Gastrocnemius medialis (tissue), 4 donors: ENCODE measurements around the gene BMF. TPM values are rescaled to one million over a fixed set of nuclear protein-coding genes. Genes with fewer than 3 reads are reported as not detected.
"Not testable (repeated sequence)": the region's sequence is repeated elsewhere in the genome, so short reads cannot be mapped to it uniquely, and the experiment has no call there.

Experiments used
- ATAC-seq, 2 donors: fragments of 150-250 bp; one replicate each; pipeline ENCODE4 v1.9.1; 2016
- DNase-seq, 2 donors: peaks; one replicate each; pipeline ENCODE4 v3.0.0-alpha.2; 2019
- H3K27ac ChIP-seq, 4 donors: fragments of 200-600 bp; sonication (generic); 1 replicate in 1 of 4; 2 replicates in 3 of 4; pipeline ENCODE4 v1.5.1; 2016 to 2018; ENCODE audit warnings: mild to moderate bottlenecking in 2 of 4, moderate library complexity in 1 of 4
- H3K27me3 ChIP-seq, 3 donors: fragments of 200-600 bp; sonication (generic) in 2 of 3; 1 replicate in 1 of 3; 2 replicates in 2 of 3; pipeline versions ENCODE4 v1.5.1 to v1.6.0; 2016 to 2019; ENCODE audit warnings: mild to moderate bottlenecking in 1 of 3, moderate library complexity in 1 of 3
- H3K36me3 ChIP-seq, 2 donors: fragments of 200-600 bp; sonication (generic) in 1 of 2; one replicate each; pipeline ENCODE4 v1.5.1; 2017 to 2018
- H3K4me1 ChIP-seq, 2 donors: fragments of 200-600 bp; sonication (generic) in 1 of 2; one replicate each; pipeline ENCODE4 v1.5.1; 2016 to 2017; ENCODE audit warnings: mild to moderate bottlenecking in 2 of 2
- H3K4me3 ChIP-seq, 4 donors: fragments of 200-600 bp; sonication (generic) in 3 of 4; 1 replicate in 1 of 4; 2 replicates in 3 of 4; pipeline ENCODE4 v1.5.1; 2016 to 2019; ENCODE audit warnings: mild to moderate bottlenecking in 2 of 4
- H3K9me3 ChIP-seq, 3 donors: fragments of 200-600 bp; sonication (generic) in 2 of 3; 1 replicate in 1 of 3; 2 replicates in 2 of 3; pipeline ENCODE4 v1.5.1; 2016 to 2019
- POLR2A ChIP-seq, 2 donors: fragments of 450-650 bp; IDR thresholded peaks; one replicate each; pipeline ENCODE4 v1.6.1; 2017; ENCODE audit warnings: antibody characterized with exemption in 2 of 2, mild to moderate bottlenecking in 2 of 2, moderate library complexity in 2 of 2
- in situ Hi-C, 4 donors: fragments of 200-750 bp; cut with MboI; loops; one replicate each; pipeline versions ENCODE4 v1.15.0 to v1.8.0; 2017; ENCODE audit warnings: low sequenced_read_pairs in 4 of 4
- intact Hi-C: fragments of 100-400 bp; cut with DNase I; formaldehyde crosslinking; loops from one replicate; pipeline ENCODE4 v1.15.1; 2023; ENCODE audit warnings: low total_unique reads
- total RNA-seq, 4 donors: library from RNA; depleted of rRNA; stranded (reverse); fragments of >200 nt; gene quantifications; one replicate each; pipeline versions ENCODE4 v1.1.0 to v1.2.3, GENCODE V29; 2016
- TF ChIP-seq, protein P1 (sequence below), 5 experiments: fragments of 450-650 bp in 3 of 5; fragments of 200-600 bp in 2 of 5; sonication (generic) in 2 of 5; IDR thresholded peaks in 4 of 5; conservative IDR thresholded peaks in 1 of 5; 1 replicate in 4 of 5; 2 replicates in 1 of 5; pipeline ENCODE4 v1.5.1; 2016 to 2019; ENCODE audit warnings: antibody characterized with exemption in 5 of 5, mild to moderate bottlenecking in 3 of 5, moderate library complexity in 3 of 5

Gene BMF
- total RNA-seq, 4 donors from 2014 or later = 0.82 to 11.6 (median 3.2) TPM

GRCh38 chr15:40146037-40146436 is 37.4 kb upstream of the BMF start:
- Histone ChIP-seq H3K27me3 (no peaks in the 10 kb centered on the region), H3K4me3 (no peak overlapping the region), H3K36me3 (no peaks in the 10 kb centered on the region), H3K4me1 (peaks cover 8 to 12% of the 10 kb centered on the region in 2 donors), H3K27ac (no peak overlapping the region), H3K9me3 (no peaks in the 10 kb centered on the region)
- DNase-seq (no peak), ATAC-seq (no peak)
- no peak for TF ChIP-seq POLR2A (IDR thresholded peaks at IDR 0.05)
- TF ChIP-seq, protein P1, sequence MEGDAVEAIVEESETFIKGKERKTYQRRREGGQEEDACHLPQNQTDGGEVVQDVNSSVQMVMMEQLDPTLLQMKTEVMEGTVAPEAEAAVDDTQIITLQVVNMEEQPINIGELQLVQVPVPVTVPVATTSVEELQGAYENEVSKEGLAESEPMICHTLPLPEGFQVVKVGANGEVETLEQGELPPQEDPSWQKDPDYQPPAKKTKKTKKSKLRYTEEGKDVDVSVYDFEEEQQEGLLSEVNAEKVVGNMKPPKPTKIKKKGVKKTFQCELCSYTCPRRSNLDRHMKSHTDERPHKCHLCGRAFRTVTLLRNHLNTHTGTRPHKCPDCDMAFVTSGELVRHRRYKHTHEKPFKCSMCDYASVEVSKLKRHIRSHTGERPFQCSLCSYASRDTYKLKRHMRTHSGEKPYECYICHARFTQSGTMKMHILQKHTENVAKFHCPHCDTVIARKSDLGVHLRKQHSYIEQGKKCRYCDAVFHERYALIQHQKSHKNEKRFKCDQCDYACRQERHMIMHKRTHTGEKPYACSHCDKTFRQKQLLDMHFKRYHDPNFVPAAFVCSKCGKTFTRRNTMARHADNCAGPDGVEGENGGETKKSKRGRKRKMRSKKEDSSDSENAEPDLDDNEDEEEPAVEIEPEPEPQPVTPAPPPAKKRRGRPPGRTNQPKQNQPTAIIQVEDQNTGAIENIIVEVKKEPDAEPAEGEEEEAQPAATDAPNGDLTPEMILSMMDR (IDR thresholded peaks at IDR 0.05 in 4 of 5, conservative IDR thresholded peaks at IDR 0.05 in 1 of 5) = no peak
- intact Hi-C loops (no loop called here), in situ Hi-C loops (loop anchor here in 1 of 4 donors (25.0 kb wide), 1 partner anchor 359 kb away; the partner anchor contains the start of gene FSIP1)

DNA sequence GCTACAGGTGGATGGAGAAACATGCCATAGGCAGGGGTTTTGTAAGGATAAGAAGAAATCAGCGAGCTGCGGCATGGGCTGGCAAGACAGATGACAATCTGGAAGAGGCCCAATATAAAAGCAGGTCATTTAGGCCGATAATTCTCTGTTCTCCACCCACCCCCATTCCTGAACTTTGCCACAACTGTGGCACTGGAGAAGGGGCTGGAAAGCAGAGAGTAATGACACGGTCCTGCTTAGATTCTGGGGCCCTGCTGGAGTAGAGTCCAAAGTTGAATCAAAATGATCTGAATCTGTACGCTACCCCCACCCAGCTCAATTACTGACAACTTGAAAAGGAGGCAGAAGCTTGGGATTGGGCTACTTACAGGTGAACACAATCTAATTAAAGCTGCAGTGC is 33.7 kb upstream of the BMF start:
- intact Hi-C loops = no loop called here
- H3K36me3 ChIP-seq = no peaks in the 10 kb centered on the region
- TF ChIP-seq, protein P1 (IDR thresholded peaks at IDR 0.05 in 4 of 5, conservative IDR thresholded peaks at IDR 0.05 in 1 of 5) = no peak
- no peak for TF ChIP-seq POLR2A (IDR thresholded peaks at IDR 0.05)

DNA sequence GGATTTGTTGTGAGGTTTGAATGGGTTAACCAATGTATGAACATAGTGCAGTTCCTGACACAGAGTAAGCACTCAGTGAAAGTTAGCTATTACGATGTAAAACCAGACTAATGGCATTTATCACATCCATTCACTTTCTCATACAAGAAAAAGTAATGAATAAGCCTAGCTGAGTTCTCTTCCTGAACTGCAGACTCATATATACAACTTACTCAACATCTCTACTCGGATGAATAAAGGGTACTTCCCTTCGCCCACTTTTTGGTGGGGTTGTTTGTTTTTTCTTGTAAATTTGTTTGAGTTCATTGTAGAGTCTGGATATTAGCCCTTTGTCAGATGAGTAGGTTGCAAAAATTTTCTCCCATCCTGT is 29.5 kb upstream of the BMF start:
- H3K4me1 ChIP-seq, ATAC-seq, H3K27ac ChIP-seq, intact Hi-C loops, H3K4me3 ChIP-seq, DNase-seq, H3K27me3 ChIP-seq, H3K36me3 ChIP-seq, H3K9me3 ChIP-seq: not testable (repeated sequence)
- in situ Hi-C loops = loop anchor here in 1 of 4 donors (25.0 kb wide), 1 partner anchor 351 kb away; the partner anchor contains the start of gene FSIP1

More for the DNA sequence above, 33.7 kb upstream of the BMF start:
- DNase-seq = no peak
- in situ Hi-C loops = loop anchor here in 1 of 4 donors (25.0 kb wide), 1 partner anchor 355 kb away; the partner anchor contains the start of gene FSIP1
- Histone ChIP-seq H3K9me3 (no peaks in the 10 kb centered on the region), H3K4me3 (no peak overlapping the region), H3K27ac (no peak overlapping the region), H3K27me3 (no peaks in the 10 kb centered on the region), H3K4me1 (no peaks in the 10 kb centered on the region)
- no peak for ATAC-seq

GRCh38 chr15:40137303-40138200 is 28.9 kb upstream of the BMF start:
- Histone ChIP-seq H3K9me3 (no peaks in the 10 kb centered on the region), H3K27me3 (no peaks in the 10 kb centered on the region), H3K4me1 (no peaks in the 10 kb centered on the region), H3K36me3 (no peaks in the 10 kb centered on the region), H3K27ac (no peak overlapping the region), H3K4me3 (no peak overlapping the region)
- no peak for ATAC-seq
- DNase-seq = no peak
- intact Hi-C loops (no loop called here), in situ Hi-C loops (loop anchor here in 1 of 4 donors (25.0 kb wide), 1 partner anchor 350 kb away; the partner anchor contains the start of gene FSIP1)
- TF ChIP-seq, protein P1 (IDR thresholded peaks at IDR 0.05 in 4 of 5, conservative IDR thresholded peaks at IDR 0.05 in 1 of 5) = no peak
- TF ChIP-seq POLR2A (IDR thresholded peaks at IDR 0.05) = no peak
